ENCODE data around the gene ZNF236.
"Not testable (repeated sequence)": the region's sequence is repeated elsewhere in the genome, so short reads cannot be mapped to it uniquely, and the experiment has no call there.

The ZNF236 gene

GRCh38 chr18:76988827-76989646, 166.7 kb downstream of the ZNF236 start:
- no peak for DNase-seq (ENCODE audit: insufficient read length)
- TF ChIP-seq POLR2A (IDR thresholded peaks at IDR 0.05; ENCODE audit: low read depth, low read length) = no peak
- no peak for TF ChIP-seq POLR2AphosphoS5 (IDR thresholded peaks at IDR 0.05; ENCODE audit: low read depth, low read length)
- TF ChIP-seq TAF1 (IDR thresholded peaks at IDR 0.05; ENCODE audit: borderline replicate concordance, low read depth, low read length) = no peak
- FAIRE-seq = no peak

DNA sequence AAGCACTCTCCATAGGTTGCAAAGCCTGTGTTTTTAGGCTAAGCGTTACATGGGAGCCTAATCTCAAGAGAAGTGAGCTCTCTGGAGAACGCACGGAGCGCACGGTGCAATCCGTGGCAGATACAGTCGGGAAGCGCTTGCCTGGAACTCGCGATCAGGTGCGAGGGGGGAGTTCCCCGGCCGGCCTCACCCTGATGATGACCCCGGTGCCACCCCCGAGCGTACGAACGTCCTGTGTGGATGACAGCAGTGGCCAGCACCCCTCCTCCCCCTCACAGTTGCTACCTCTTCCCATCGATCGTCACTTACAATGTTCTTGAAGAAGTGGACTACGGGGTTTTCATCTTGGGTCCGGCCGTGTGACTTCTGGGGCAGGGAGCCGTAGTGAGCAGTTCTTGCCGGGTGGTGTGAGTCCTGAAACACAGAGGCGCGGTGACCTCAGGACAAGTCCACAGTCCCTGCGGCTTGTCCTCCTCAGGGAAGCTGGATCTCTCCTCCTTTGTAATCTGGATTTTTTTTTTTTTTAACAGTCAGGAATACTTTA, 167.4 kb downstream of the ZNF236 start:
- DNase-seq (ENCODE audit: insufficient read length) (no peak), FAIRE-seq (no peak)
- no peak for TF ChIP-seq POLR2A (IDR thresholded peaks at IDR 0.05; ENCODE audit: low read depth, low read length)
- TF ChIP-seq TAF1 (IDR thresholded peaks at IDR 0.05; ENCODE audit: borderline replicate concordance, low read depth, low read length) = no peak
- TF ChIP-seq POLR2AphosphoS5 (IDR thresholded peaks at IDR 0.05; ENCODE audit: low read depth, low read length) = no peak

GRCh38 chr18:76990343-76991020, 168.1 kb downstream of the ZNF236 start:
- not testable (repeated sequence) for DNase-seq (ENCODE audit: insufficient read length)
- peak; percentile 74 for FAIRE-seq

DNA sequence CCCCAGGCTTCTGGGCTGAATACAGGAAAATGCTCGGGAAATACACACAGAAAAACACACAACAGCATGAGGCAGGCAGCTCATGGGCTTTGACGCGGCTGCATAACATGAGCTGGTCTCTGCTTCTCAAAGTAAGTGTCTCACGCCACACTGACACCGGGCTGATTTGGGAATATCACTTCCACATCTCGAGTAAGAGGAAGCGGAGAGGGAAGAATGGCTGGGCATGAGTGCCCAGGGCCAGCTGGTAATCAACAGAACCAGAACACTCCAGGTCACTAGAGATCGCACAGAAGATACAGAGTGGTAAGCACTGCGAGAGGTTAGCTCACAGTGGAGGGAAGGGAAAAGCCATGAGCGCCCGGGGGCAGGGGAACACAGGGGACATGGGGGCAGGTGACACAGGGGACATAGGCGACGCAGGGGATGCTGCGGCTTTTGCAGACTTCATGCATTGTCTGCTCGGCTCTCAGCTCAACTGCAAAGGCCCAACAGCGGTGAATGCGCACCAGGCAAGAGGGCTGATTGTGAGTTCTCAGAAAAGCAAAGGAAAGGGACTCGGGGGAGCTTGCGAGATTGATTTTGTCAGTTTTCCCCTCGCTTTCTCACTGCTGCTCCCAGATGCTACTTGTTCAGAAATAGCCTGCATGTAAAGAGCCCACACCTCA, 168.8 kb downstream of the ZNF236 start:
- FAIRE-seq (no peak), DNase-seq (ENCODE audit: insufficient read length) (no peak)
- TF ChIP-seq TAF1 (IDR thresholded peaks at IDR 0.05; ENCODE audit: borderline replicate concordance, low read depth, low read length) = no peak
- no peak for TF ChIP-seq POLR2AphosphoS5 (IDR thresholded peaks at IDR 0.05; ENCODE audit: low read depth, low read length)
- no peak for TF ChIP-seq POLR2A (IDR thresholded peaks at IDR 0.05; ENCODE audit: low read depth, low read length)

GRCh38 chr18:76992226-76993084, 170.1 kb downstream of the ZNF236 start:
- FAIRE-seq = no peak
- no peak for TF ChIP-seq TAF1 (IDR thresholded peaks at IDR 0.05; ENCODE audit: borderline replicate concordance, low read depth, low read length)
- no peak for TF ChIP-seq POLR2AphosphoS5 (IDR thresholded peaks at IDR 0.05; ENCODE audit: low read depth, low read length)
- TF ChIP-seq POLR2A (IDR thresholded peaks at IDR 0.05; ENCODE audit: low read depth, low read length) = no peak
- no peak for DNase-seq (ENCODE audit: insufficient read length)

- no peak for FAIRE-seq
- TF ChIP-seq POLR2A (IDR thresholded peaks at IDR 0.05; ENCODE audit: low read depth, low read length) (no peak), TAF1 (IDR thresholded peaks at IDR 0.05; ENCODE audit: borderline replicate concordance, low read depth, low read length) (no peak), POLR2AphosphoS5 (IDR thresholded peaks at IDR 0.05; ENCODE audit: low read depth, low read length) (no peak)
- no peak for DNase-seq (ENCODE audit: insufficient read length)
Observed at GRCh38 chr18:76993085-76993382, 170.7 kb downstream of the ZNF236 start.

DNA sequence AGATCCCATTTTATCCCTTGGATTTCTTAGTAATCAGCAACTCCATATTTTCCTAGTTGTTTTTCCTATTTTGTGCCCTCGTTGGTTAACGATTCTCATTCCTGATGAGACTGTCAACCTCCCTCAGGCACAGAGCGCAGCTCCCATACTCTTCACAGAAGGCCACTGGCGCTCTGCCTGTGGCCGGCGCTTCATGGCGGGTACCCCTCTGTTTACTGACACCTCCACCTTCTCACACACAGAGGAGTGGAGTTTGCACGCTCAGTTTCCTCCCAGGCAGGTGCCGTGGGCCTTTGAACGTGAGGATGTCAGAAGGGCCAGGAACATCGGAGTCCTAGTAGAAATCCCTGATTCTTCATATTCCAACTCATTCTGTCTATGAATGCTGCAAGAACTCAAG, 171.2 kb downstream of the ZNF236 start:
- no peak for FAIRE-seq

DNA sequence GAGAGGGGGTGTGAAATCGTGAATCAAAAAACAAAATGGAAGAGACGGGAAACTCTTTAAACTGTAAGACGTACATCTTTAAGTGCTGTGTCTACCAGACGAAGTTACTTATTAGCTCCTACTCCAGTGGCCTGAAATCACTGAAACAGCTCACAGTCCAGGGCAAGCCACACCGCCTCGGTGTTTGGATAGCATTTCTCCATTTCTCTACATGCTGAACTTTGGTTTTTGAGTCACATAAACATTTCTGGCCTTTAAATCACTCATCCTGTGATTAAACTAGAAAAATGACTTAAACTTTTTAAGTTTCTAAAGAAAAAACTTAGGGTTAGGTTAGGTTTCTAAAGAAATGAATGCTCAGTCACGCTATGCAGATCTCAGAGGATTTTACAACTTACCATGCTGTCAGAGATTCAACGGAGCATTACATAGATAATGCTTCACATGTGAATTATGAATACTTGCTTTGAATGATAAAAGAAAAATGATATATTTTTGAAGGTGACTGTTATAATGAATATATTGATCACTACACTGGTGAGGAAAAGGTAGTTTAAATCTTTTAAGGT, 171.8 kb downstream of the ZNF236 start:
- no peak for TF ChIP-seq TAF1 (IDR thresholded peaks at IDR 0.05; ENCODE audit: borderline replicate concordance, low read depth, low read length)
- TF ChIP-seq POLR2A (IDR thresholded peaks at IDR 0.05; ENCODE audit: low read depth, low read length) = no peak
- no peak for TF ChIP-seq POLR2AphosphoS5 (IDR thresholded peaks at IDR 0.05; ENCODE audit: low read depth, low read length)
- FAIRE-seq = no peak
- DNase-seq (ENCODE audit: insufficient read length) = no peak

More for the DNA sequence above, 171.2 kb downstream of the ZNF236 start:
- no peak for DNase-seq (ENCODE audit: insufficient read length)
- TF ChIP-seq TAF1 (IDR thresholded peaks at IDR 0.05; ENCODE audit: borderline replicate concordance, low read depth, low read length) = no peak
- no peak for TF ChIP-seq POLR2A (IDR thresholded peaks at IDR 0.05; ENCODE audit: low read depth, low read length)
- no peak for TF ChIP-seq POLR2AphosphoS5 (IDR thresholded peaks at IDR 0.05; ENCODE audit: low read depth, low read length)

- DNase-seq (ENCODE audit: insufficient read length) (no peak), FAIRE-seq (no peak)
- TF ChIP-seq TAF1 (IDR thresholded peaks at IDR 0.05; ENCODE audit: borderline replicate concordance, low read depth, low read length) (no peak), POLR2AphosphoS5 (IDR thresholded peaks at IDR 0.05; ENCODE audit: low read depth, low read length) (no peak), POLR2A (IDR thresholded peaks at IDR 0.05; ENCODE audit: low read depth, low read length) (no peak)
Observed at GRCh38 chr18:76995896-76996295, 173.5 kb downstream of the ZNF236 start.

- no peak for FAIRE-seq
- no peak for TF ChIP-seq TAF1 (IDR thresholded peaks at IDR 0.05; ENCODE audit: borderline replicate concordance, low read depth, low read length)
- TF ChIP-seq POLR2A (IDR thresholded peaks at IDR 0.05; ENCODE audit: low read depth, low read length) = no peak
- TF ChIP-seq POLR2AphosphoS5 (IDR thresholded peaks at IDR 0.05; ENCODE audit: low read depth, low read length) = no peak
- no peak for DNase-seq (ENCODE audit: insufficient read length)
Observed at GRCh38 chr18:76996429-76996828, 174.1 kb downstream of the ZNF236 start.
